B cell (primary cell): ENCODE results near the gene HTRA3. TPM values are rescaled to one million over a fixed set of nuclear protein-coding genes. Genes with fewer than 3 reads are reported as not detected.

ENCODE experiments used
- ATAC-seq: fragments of 200-7000 bp; cut with Tn5 transposase; one replicate; pipeline ENCODE4 v1.10.0; 2021; ENCODE audit warnings: low read depth, mild to moderate bottlenecking, moderate number of reproducible peaks, moderate library complexity
- CTCF ChIA-PET: fragments of 350-600 bp; sonication (Branson Sonifier 250); formaldehyde crosslinking; loops from one replicate; lab custom pipeline; 2021; ENCODE audit warnings: antibody characterized with exemption, inconsistent platforms; lab: Charles Lee
- POLR2A ChIA-PET: fragments of 350-600 bp; sonication (Branson Sonifier 250); formaldehyde crosslinking; loops from one replicate; lab custom pipeline; 2021; ENCODE audit warnings: antibody characterized with exemption; lab: Charles Lee
- DNase-seq: peaks from one replicate; pipeline ENCODE4 v3.0.0; 2013
- H2AFZ ChIP-seq: 2 replicates; pipeline ENCODE4 v1.6.1; 2012; ENCODE audit warnings: mild to moderate bottlenecking, low read depth, low read length; ENCODE audit not compliant: insufficient read depth, poor library complexity, severe bottlenecking
- H3K27ac ChIP-seq, 2 donors: 1 replicate in 1 of 2; 2 replicates in 1 of 2; pipeline ENCODE4 v1.5.1; 2012 to 2013; ENCODE audit warnings: low read length in 2 of 2, mild to moderate bottlenecking in 2 of 2, moderate library complexity in 1 of 2
- H3K27me3 ChIP-seq, 4 experiments: fragments of 200-600 bp in 1 of 4; sonication (generic) in 1 of 4; replicated peaks in 1 of 4; 1 replicate in 2 of 4; 2 replicates in 2 of 4; pipeline versions ENCODE4 v1.6.1 to v1.7.0; 2013 to 2016; ENCODE audit warnings: low read length in 3 of 4, mild to moderate bottlenecking in 2 of 4, mixed read lengths in 1 of 4, moderate library complexity in 1 of 4; ENCODE audit not compliant: insufficient read depth in 4 of 4, control insufficient read depth in 3 of 4; ENCODE audit errors: control extremely low read depth in 1 of 4
- H3K36me3 ChIP-seq, 2 experiments: replicated peaks in 1 of 2; 1 replicate in 1 of 2; 2 replicates in 1 of 2; pipeline versions ENCODE4 v1.6.1 to v1.7.1; 2013; ENCODE audit warnings: low read length in 1 of 2; ENCODE audit not compliant: insufficient read depth in 2 of 2, control insufficient read depth in 1 of 2; ENCODE audit errors: control extremely low read depth in 1 of 2, extremely low read depth in 1 of 2
- H3K4me1 ChIP-seq, 2 donors: fragments of 200-600 bp in 1 of 2; sonication (generic) in 1 of 2; 1 replicate in 1 of 2; 2 replicates in 1 of 2; pipeline versions ENCODE4 v1.5.1 to v1.6.1; 2013 to 2017; ENCODE audit warnings: low read length in 2 of 2; ENCODE audit not compliant: control insufficient read depth in 2 of 2, insufficient read depth in 2 of 2
- H3K4me2 ChIP-seq: replicated peaks from 2 replicates; pipeline ENCODE3; 2012; ENCODE audit warnings: mild to moderate bottlenecking, low read depth, low read length; ENCODE audit not compliant: poor library complexity, severe bottlenecking
- H3K4me3 ChIP-seq, 5 experiments: fragments of 200-600 bp in 1 of 5; sonication (generic) in 1 of 5; 1 replicate in 3 of 5; 2 replicates in 2 of 5; pipeline versions ENCODE4 v1.5.1 to v1.7.0; 2011 to 2016; ENCODE audit warnings: low read length in 4 of 5, mild to moderate bottlenecking in 4 of 5, low read depth in 2 of 5, control low read depth in 1 of 5, moderate library complexity in 1 of 5; ENCODE audit not compliant: insufficient read depth in 1 of 5; ENCODE audit errors: control extremely low read depth in 1 of 5, extremely low read depth in 1 of 5
- H3K79me2 ChIP-seq: fragments of 200-600 bp; sonication (generic); one replicate; pipeline ENCODE4 v1.6.0; 2016; ENCODE audit warnings: low read length; ENCODE audit not compliant: control insufficient read depth, insufficient read depth
- H3K9ac ChIP-seq: fragments of 200-600 bp; sonication (generic); 2 replicates; pipeline ENCODE4 v1.6.1; 2017; ENCODE audit warnings: mild to moderate bottlenecking, low read length, moderate library complexity
- H3K9me3 ChIP-seq, 3 donors: one replicate each; pipeline versions ENCODE4 v1.6.1 to v1.7.1; 2013; ENCODE audit warnings: low read length in 2 of 3; ENCODE audit not compliant: control insufficient read depth in 2 of 3, insufficient read depth in 1 of 3; ENCODE audit errors: control extremely low read depth in 1 of 3
- H4K20me1 ChIP-seq: 2 replicates; pipeline ENCODE4 v1.6.0; 2012; ENCODE audit warnings: mild to moderate bottlenecking, low read length; ENCODE audit not compliant: insufficient read depth, control insufficient read depth, poor library complexity, severe bottlenecking
- H3K27ac Mint-ChIP-seq: one replicate; pipeline ENCODE4 v1.8.0; 2021; ENCODE audit warnings: mixed read lengths
- H3K27me3 Mint-ChIP-seq: one replicate; pipeline ENCODE4 v1.8.0; 2021; ENCODE audit warnings: mixed read lengths
- H3K4me1 Mint-ChIP-seq: one replicate; pipeline ENCODE4 v1.8.0; 2021; ENCODE audit warnings: mixed read lengths
- H3K4me3 Mint-ChIP-seq: one replicate; pipeline ENCODE4 v1.8.0; 2021; ENCODE audit warnings: mixed read lengths
- H3K9me3 Mint-ChIP-seq: one replicate; pipeline ENCODE4 v1.8.0; 2022; ENCODE audit warnings: mixed read lengths; ENCODE audit not compliant: insufficient read depth
- EZH2 ChIP-seq: IDR thresholded peaks from 2 replicates; pipeline ENCODE4 v1.6.1; 2012; ENCODE audit warnings: borderline replicate concordance, low read depth, mild to moderate bottlenecking, moderate library complexity, low read length; ENCODE audit not compliant: insufficient read depth, poor library complexity, severe bottlenecking
- WGBS: methylation state at CpG from one replicate; pipeline ENCODE4 v1.1.5; 2013; ENCODE audit warnings: missing lambda C conversion rate; ENCODE audit not compliant: insufficient coverage; 5-methylcytosine and 5-hydroxymethylcytosine counted together
- intact Hi-C: fragments of 100-400 bp; cut with micrococcal nuclease; formaldehyde crosslinking; loops from one replicate; pipeline ENCODE4 v1.10.0; 2022
- polyA plus RNA-seq: library from polyadenylated mRNA; depleted of rRNA; stranded (reverse); fragments of >200 nt; gene quantifications from 2 replicates; pipeline ENCODE4 v1.2.3, GENCODE V29; 2012
- total RNA-seq, 2 donors: library from RNA; stranded (reverse); fragments of 120-200 nt in 1 of 2; gene quantifications; 1 replicate in 1 of 2; 2 replicates in 1 of 2; pipeline versions ENCODE4 v1.2.3 to v1.2.4, GENCODE V29; 2013 to 2022
- TF ChIP-seq, protein P1 (sequence below): fragments of 200-600 bp; IDR thresholded peaks from one replicate; pipeline ENCODE4 v1.8.0; 2022; ENCODE audit warnings: antibody characterized with exemption, mild to moderate bottlenecking

Gene HTRA3
- total and polyA plus RNA-seq, 2 donors (not counting 1 experiment from before 2014, with no cell fraction given) = not detected

DNA sequence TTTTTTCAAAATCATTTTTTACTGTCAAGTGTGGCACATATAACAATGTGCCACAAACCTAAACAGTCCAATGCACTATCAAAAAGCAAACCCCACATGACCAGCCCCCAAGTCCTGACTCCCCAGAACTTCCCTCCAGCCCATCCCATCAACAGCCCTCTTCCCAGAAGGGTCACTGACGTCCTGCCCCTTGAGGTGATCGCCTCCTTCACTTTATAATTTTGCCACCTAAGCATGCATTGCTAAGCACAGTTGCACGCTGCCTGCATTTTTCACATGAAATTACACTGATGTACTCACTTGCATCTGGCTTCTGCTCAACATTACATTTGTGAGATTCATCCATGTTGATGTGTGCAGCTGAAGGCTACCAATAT, 42.5 kb downstream of the HTRA3 start:
- DNase-seq = no peak
- WGBS = 92% methylated on average over 2 of the region's 3 CpGs
- no peak overlapping the region for H3K27ac ChIP-seq
- intact Hi-C loops = no loop called here
- no peak overlapping the region for H2AFZ ChIP-seq
- H3K79me2 ChIP-seq = no peaks in the 10 kb centered on the region
- POLR2A ChIA-PET = no interaction called here
- no peaks in the 10 kb centered on the region for H3K9me3 Mint-ChIP-seq
- H3K4me3 Mint-ChIP-seq = no peak overlapping the region
- CTCF ChIA-PET = no interaction called here
- H3K4me1 ChIP-seq = no peaks in the 10 kb centered on the region
- no peak overlapping the region for H3K27ac Mint-ChIP-seq
- no peak overlapping the region for H3K9ac ChIP-seq
- peaks cover 0 to 4% (median 0%) of the 10 kb centered on the region in 4 experiments for H3K27me3 ChIP-seq
- no peak overlapping the region for H3K4me3 ChIP-seq
- H4K20me1 ChIP-seq = no peaks in the 10 kb centered on the region
- H3K36me3 ChIP-seq = no peaks in the 10 kb centered on the region
- H3K4me1 Mint-ChIP-seq = no peaks in the 10 kb centered on the region
- peaks cover 5% of the 10 kb centered on the region for H3K27me3 Mint-ChIP-seq
- no peak overlapping the region for H3K4me2 ChIP-seq
- no peak for TF ChIP-seq EZH2
- TF ChIP-seq, protein P1, sequence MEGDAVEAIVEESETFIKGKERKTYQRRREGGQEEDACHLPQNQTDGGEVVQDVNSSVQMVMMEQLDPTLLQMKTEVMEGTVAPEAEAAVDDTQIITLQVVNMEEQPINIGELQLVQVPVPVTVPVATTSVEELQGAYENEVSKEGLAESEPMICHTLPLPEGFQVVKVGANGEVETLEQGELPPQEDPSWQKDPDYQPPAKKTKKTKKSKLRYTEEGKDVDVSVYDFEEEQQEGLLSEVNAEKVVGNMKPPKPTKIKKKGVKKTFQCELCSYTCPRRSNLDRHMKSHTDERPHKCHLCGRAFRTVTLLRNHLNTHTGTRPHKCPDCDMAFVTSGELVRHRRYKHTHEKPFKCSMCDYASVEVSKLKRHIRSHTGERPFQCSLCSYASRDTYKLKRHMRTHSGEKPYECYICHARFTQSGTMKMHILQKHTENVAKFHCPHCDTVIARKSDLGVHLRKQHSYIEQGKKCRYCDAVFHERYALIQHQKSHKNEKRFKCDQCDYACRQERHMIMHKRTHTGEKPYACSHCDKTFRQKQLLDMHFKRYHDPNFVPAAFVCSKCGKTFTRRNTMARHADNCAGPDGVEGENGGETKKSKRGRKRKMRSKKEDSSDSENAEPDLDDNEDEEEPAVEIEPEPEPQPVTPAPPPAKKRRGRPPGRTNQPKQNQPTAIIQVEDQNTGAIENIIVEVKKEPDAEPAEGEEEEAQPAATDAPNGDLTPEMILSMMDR = no peak
- H3K9me3 ChIP-seq = no peaks in the 10 kb centered on the region
- no peak for ATAC-seq

DNA sequence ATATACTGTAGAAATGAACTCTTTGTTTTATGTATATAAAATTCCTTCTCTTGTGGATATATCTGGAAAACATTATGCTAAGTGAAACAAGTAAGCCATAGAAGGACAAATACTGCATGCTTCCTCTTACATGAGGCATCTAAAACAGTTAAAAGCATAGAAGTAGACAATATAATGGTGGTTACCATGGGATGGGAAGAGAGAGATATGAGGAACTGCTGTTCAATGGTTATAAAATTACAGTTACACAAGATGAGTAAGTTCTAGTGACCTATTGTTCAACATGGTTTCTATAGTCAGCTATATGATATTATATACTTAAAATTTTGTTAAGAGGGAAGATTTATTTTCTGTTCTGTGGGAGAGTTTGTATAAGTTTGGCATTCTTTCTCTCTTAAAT, 43.4 kb downstream of the HTRA3 start:
- H3K9me3 ChIP-seq = no peaks in the 10 kb centered on the region
- Mint-ChIP-seq H3K4me3 (no peak overlapping the region), H3K27ac (no peak overlapping the region), H3K27me3 (peaks cover 6% of the 10 kb centered on the region), H3K4me1 (no peaks in the 10 kb centered on the region), H3K9me3 (no peaks in the 10 kb centered on the region)
- H4K20me1 ChIP-seq = no peaks in the 10 kb centered on the region
- no peaks in the 10 kb centered on the region for H3K36me3 ChIP-seq
- H3K4me1 ChIP-seq = no peaks in the 10 kb centered on the region
- DNase-seq (no peak), ATAC-seq (no peak)
- H2AFZ ChIP-seq = no peak overlapping the region
- TF ChIP-seq EZH2 = no peak
- TF ChIP-seq, protein P1 = no peak
- no peak overlapping the region for H3K4me3 ChIP-seq
- H3K9ac ChIP-seq = no peak overlapping the region
- CTCF ChIA-PET = no interaction called here
- H3K4me2 ChIP-seq = no peak overlapping the region
- intact Hi-C loops = no loop called here
- H3K27ac ChIP-seq = no peak overlapping the region
- POLR2A ChIA-PET = no interaction called here
- no peaks in the 10 kb centered on the region for H3K79me2 ChIP-seq
- H3K27me3 ChIP-seq = peaks cover 0 to 4% (median 0%) of the 10 kb centered on the region in 4 experiments
